ENCODE measurements around the gene UBB.

DNA sequence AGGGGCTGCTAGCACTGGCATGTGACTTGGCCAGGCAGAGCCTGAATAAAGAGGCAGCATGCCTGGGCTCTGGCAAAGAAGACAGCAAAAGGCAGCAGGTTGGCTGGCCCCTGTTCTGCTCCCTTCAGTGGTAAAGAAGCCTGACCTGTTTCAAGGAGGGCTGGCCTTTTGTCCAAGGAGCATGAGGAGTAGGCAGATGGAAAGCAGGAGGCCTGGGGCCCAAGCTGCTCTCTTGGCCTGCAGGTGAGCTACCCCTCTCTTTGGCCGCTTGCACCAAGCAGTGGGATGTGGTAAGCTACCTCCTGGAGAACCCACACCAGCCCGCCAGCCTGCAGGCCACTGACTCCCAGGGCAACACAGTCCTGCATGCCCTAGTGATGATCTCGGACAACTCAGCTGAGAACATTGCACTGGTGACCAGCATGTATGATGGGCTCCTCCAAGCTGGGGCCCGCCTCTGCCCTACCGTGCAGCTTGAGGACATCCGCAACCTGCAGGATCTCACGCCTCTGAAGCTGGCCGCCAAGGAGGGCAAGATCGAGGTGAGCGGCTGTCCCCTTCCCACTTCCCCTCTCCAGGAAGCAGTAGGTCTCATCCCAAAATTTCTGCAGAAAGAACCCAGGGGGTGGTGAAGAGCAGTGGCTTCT is 42.5 kb downstream of the UBB start:
- TF ChIP-seq, protein P1, sequence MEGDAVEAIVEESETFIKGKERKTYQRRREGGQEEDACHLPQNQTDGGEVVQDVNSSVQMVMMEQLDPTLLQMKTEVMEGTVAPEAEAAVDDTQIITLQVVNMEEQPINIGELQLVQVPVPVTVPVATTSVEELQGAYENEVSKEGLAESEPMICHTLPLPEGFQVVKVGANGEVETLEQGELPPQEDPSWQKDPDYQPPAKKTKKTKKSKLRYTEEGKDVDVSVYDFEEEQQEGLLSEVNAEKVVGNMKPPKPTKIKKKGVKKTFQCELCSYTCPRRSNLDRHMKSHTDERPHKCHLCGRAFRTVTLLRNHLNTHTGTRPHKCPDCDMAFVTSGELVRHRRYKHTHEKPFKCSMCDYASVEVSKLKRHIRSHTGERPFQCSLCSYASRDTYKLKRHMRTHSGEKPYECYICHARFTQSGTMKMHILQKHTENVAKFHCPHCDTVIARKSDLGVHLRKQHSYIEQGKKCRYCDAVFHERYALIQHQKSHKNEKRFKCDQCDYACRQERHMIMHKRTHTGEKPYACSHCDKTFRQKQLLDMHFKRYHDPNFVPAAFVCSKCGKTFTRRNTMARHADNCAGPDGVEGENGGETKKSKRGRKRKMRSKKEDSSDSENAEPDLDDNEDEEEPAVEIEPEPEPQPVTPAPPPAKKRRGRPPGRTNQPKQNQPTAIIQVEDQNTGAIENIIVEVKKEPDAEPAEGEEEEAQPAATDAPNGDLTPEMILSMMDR (IDR thresholded peaks at IDR 0.05 in 8 of 11, conservative IDR thresholded peaks at IDR 0.05 in 3 of 11) = no peak
- no peak for TF ChIP-seq POLR2A (IDR thresholded peaks at IDR 0.05)
